K562 treated with DMSO at 1 percent for 12 hours (cell line): ENCODE data around the gene GATAD2B. TPM values are rescaled to one million over a fixed set of nuclear protein-coding genes. Genes with fewer than 3 reads are reported as not detected.

Experiments
- total RNA-seq: library from RNA; unstranded; fragments of 300-600 nt; gene quantifications from 2 replicates; pipeline ENCODE4 v1.2.3, GENCODE V29; 2022; ENCODE audit not compliant: insufficient read depth

Gene GATAD2B
- 3.2 and 15.7 TPM in 2 replicates for total RNA-seq

DNA sequence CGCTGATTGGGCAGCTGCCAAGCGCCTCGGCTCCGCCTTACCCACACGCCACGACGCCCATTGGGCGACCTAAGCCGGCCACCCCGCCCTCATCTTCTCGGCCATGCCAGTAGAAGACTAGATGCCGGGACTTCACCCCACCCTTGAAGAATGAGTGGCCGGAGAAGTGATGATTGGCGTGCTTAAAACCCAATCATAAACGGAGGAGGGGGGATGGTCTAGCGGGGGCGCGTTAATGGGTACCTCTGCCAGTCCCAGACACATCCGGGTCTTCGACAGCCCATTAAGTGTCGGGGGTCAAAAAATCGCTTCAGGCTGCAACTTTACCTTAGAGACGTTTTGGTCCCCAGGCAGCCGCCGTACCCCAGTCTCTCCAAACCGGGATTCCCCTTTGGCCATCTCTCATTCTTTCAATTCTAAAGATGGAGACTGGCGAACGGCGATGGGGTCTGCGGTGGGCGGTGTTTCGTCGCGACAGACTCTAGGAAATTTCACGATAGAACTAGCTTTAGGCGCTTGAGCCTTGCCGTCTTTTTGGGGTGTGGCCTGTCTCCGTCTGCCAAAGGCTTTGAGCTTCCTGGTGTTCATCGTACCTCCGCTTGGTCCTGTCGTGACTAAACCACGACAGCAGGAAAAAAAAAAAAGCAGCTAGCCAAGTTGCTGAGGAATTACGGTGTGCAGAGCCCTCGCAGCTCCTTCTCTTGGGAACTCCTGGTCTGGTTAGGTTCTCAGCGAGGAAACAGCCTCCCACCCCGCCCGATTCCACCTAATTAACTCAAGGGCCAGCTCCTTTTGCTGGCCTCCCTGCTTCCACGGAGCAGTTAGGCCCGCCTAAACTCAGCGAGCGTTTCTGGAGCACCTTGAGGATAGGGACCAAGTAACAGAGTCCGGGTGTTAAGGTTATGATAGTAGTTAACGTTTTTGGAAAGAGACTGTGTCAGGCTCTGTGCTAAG, at the start of gene GATAD2B:
TSS of gene GATAD2B (minus strand) at position 1 of the 954 bp plus-strand sequence. CDS start 94,625 bp downstream, outside the sequence.

DNA sequence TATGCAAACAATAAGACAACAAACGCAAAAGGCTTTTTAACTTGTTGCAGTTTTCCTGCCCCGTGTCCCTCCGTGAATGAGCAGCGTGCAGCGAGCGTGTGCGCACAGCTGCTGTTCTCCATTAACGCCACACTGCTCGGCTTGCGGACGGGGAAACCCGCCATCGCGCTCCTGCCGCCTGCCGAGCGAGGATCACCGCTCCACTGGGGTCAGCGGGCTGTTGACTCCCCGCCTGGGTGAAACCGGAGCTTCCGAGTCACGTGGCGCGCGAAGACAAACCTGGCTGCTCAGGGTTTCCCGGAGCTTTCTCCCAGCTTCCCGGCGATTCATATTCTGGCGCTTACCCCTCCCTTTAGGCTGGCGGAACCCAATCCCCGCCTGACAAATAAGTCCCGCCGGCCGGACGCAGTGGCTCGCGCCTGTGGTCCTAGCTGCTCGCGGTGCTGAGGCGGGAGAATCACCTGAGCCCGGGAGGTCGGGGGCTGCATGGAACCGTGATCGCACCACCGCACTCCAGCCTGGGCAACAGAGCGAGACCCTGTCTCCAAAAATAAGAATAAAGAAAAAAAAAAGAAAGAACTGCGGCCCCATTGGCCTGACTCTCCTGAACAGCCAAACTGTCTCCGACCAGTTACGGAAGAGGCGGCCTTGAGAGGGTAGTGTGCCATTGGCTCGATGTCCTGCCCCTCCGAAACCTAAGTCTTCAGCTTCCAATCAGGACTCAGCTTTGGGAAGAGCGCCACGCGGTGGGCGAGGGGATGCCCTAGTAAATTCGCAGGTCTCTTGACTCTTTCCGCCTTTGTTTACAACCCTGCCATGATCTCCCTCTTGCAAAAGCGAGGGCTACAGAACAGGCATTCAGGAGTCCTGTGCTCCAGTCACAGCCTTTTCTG, 44.6 kb upstream of the GATAD2B start, which contains the start of gene CREB3L4:
TSS of gene CREB3L4 (plus strand) at position 796 of the 893 bp plus-strand sequence. CDS start 624 bp downstream, outside the sequence.

DNA sequence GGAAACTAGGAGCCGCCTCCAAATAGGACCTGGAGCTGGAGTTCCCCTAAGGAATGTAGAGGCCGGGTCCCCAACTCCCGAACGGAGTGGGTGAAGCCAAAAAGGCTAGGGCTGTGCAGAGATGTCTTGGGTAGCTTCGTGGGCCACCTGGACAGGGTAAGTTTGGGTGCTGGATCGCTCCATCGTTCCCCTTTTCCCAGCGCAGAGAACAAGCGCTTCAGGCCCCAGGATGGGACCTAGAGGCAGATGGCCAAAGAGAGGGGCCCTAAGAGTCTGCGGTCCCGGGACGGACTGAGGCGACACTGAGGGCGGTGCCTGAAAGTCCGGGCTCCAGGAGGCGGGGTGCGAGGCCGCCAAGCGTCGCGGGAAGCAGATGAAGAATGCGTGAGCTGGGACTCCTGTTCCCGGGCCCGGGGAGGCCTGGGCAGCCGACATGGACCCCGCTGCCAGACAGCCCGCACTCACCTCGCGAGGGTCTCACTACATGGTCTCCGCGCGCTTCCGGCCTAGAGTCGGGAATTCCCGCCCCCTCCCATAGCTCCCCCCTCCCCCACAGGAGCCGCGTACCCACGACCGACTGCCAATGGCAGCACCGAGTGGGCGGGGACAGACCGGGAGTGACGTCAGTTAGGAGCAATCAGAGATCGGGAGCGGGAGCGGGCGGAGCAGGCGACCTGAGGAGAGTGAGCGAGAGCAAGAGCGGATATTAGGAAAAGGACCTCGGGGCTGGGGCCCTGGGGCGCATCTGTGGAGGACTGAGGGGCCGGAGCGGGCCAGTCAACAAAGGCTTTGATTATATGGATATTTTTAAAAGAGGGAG, 40.5 kb upstream of the GATAD2B start, which contains the start of gene SLC39A1:
TSS of gene SLC39A1 (minus strand) at position 508 of the 820 bp plus-strand sequence. CDS start 822 bp downstream, outside the sequence.

DNA sequence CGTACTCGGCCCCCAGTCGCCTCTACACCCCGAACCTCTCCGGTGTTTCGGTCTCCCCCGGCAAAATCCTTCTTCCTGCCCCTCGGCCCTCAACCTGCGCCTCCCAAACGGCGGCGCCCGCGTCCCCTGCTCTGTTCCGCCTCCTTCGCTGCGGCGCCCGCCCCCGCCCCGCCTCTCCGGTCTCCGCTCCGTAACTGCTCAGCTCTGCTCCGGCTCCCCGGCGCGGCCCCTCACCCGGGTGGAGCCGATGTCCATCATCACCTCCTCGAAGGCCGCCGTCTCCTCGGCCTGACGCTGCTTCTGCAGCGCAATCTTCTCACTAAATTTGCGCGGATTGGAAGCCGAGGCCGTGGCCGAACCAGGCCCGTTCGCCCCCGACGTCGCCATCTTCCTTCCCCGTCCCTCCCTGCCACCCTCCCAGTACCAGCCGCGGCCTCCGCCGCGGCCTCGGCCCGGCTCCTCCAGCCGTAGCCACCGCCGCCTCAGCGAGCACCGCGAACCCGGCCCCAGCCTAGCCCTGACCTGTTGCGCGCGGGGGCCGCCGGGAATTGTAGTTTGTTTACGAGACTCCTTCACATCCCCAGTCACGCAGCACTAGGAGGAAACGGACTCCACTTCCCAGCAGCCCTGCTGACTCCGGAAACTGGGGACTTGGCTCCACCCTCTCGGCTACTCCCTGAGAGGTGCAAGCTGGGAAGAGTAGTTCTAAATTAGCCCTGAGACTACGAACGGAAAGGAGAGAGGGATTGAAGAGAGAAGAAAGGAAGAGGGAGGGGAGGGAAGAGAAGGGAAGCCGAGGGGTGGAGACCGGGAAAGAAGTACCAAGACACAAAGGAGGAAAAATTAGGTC, 35.6 kb upstream of the GATAD2B start, which contains the start of gene CRTC2:
TSS of gene CRTC2 (minus strand) at position 502 of the 850 bp plus-strand sequence. CDS start at position 387, 115 bp downstream.

DNA sequence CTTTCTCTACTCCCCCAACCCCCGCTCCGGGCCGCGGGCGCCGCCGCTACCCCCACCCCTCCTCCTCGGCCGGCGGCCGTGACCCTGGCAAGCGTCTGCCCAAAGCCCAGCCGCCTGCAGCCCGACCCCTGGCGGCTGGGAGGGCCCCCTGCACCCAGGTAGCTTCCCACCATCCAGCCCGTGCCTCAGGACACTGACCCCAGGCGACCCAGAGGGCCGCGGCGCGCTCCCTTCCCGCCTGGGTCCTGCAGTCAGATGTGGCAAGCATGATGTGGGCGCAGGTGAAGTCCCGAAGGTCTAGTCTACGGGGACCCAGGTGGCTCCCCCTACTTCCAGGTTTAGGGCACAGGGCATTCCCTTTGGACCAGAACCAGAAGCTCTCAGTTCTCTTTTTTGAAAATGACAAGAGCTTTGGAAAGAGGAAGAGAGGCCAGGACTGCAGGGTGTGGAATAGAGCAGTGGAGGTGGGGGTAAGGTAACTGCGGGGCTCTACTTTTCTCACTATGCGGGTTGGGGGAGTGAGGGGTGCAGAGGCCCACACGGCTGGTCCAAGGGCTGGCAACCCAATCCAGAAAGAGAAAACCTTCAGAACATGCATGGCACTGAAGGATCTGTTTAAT, 24.0 kb upstream of the GATAD2B start, which contains the start of gene DENND4B:
TSS of gene DENND4B (minus strand) at position 97 of the 620 bp plus-strand sequence. CDS start 2,344 bp downstream, outside the sequence.

DNA sequence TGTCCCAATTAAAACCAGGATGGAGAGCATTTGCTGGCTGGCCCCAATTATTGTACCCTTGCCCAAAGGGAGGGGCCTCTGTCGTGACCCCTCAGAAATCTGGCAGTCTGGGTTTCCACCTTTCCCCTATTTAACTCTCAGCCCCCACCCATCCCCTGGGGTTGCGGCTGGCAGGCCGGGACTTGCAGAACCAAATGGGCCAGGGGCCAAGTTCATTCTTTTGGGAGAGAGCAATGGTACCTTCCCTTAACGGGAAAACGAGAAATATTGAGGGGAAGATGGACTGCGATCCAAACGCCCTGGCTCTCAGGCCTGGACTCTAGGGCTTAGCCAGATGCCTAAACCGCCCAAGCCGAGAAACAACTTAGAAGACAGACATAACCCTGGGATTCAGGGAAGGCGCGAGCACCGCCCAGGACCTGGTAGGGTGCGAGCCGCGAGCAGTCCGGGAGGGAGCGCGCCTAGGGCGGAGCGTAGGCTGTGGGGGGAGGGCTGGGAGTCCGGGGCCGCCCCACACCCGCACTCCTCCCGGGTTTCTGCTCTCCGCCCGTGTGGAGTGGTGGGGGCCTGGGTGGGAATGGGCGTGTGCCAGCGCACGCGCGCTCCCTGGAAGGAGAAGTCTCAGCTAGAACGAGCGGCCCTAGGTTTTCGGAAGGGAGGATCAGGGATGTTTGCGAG, 147.9 kb downstream of the GATAD2B start, which contains the start of gene SLC27A3:
TSS of gene SLC27A3 (plus strand) at position 628 of the 678 bp plus-strand sequence. CDS start 91 bp downstream, outside the sequence.

Other genes starting within 250 kb of the GATAD2B start
- gene NPR1, start 244.3 kb downstream of the GATAD2B start, total RNA-seq = not detected in 2 replicates
- gene INTS3, start 194.9 kb downstream of the GATAD2B start, total RNA-seq = 11.0 and 33.4 TPM in 2 replicates
- 7.4 and 8.9 TPM in 2 replicates for gene SLC27A3, start 147.6 kb downstream of the GATAD2B start, total RNA-seq
- gene DENND4B, start 23.7 kb upstream of the GATAD2B start, total RNA-seq = 26.8 and 51.8 TPM in 2 replicates
- 25.2 and 47.4 TPM in 2 replicates for gene CRTC2, start 35.6 kb upstream of the GATAD2B start, total RNA-seq
- 61.1 and 72.1 TPM in 2 replicates for gene SLC39A1, start 40.6 kb upstream of the GATAD2B start, total RNA-seq
- 19.6 and 25.0 TPM in 2 replicates for gene CREB3L4, start 44.9 kb upstream of the GATAD2B start, total RNA-seq
- gene JTB, start 54.7 kb upstream of the GATAD2B start, total RNA-seq = 229 and 282 TPM in 2 replicates
- gene RAB13, start 63.4 kb upstream of the GATAD2B start, total RNA-seq = 135 and 137 TPM in 2 replicates
- gene RPS27, start 67.8 kb upstream of the GATAD2B start, total RNA-seq = 12,759 and 17,598 TPM in 2 replicates
- not detected in 2 replicates for gene NUP210L, start 232.1 kb upstream of the GATAD2B start, total RNA-seq